Measurements from ENCODE around the gene JUP. TPM values are rescaled to one million over a fixed set of nuclear protein-coding genes. Genes with fewer than 3 reads are reported as not detected.

The JUP gene
- total and polyA plus RNA-seq, 2 donors from 2014 or later: 148 to 223 TPM

GRCh38 chr17:41812381-41813151 lies 26.1 kb upstream of the JUP start, which contains the start of gene FKBP10:
Gene FKBP10, plus strand, starts transcription at chr17:41813004. Its CDS starts 31 bp downstream, at chr17:41813035.
- Histone ChIP-seq H3K27me3 (ENCODE audit: control insufficient read depth, insufficient read depth, low read length) (no peaks in the 10 kb centered on the region), H3K9ac (ENCODE audit: low read length in 3 of 3) (peak within 1 kb of the TSS; percentile 25 to 58 (median 49)), H3K4me3 (ENCODE audit: low read length in 3 of 3) (peak within 1 kb of the TSS; percentile 59 to 84 (median 74)), H3K27ac (ENCODE audit: low read depth in 2 of 2, low read length in 2 of 2) (peak within 1 kb of the TSS in 1 of 2 donors; percentile 57), H3K4me1 (ENCODE audit: control insufficient read depth in 2 of 3, insufficient read depth in 2 of 3, low read depth in 1 of 3, low read length in 3 of 3) (peaks cover 0 to 21% (median 13%) of the 10 kb centered on the region in 3 donors), H3K9me3 (ENCODE audit: control insufficient read depth in 2 of 3, insufficient read depth in 1 of 3, low read length in 3 of 3) (no peaks in the 10 kb centered on the region), H3K36me3 (ENCODE audit: control insufficient read depth in 2 of 3, insufficient read depth in 3 of 3, low read length in 3 of 3) (no peaks in the 10 kb centered on the region)
- FAIRE-seq (no peak), DNase-seq (peak; percentile 87 to 98 (median 97))
- TF ChIP-seq CTCF (IDR thresholded peaks at IDR 0.05; ENCODE audit: borderline replicate concordance, extremely low read depth, insufficient read depth): no peak
- intact Hi-C loops (cut with DNase I): no loop called here

DNA sequence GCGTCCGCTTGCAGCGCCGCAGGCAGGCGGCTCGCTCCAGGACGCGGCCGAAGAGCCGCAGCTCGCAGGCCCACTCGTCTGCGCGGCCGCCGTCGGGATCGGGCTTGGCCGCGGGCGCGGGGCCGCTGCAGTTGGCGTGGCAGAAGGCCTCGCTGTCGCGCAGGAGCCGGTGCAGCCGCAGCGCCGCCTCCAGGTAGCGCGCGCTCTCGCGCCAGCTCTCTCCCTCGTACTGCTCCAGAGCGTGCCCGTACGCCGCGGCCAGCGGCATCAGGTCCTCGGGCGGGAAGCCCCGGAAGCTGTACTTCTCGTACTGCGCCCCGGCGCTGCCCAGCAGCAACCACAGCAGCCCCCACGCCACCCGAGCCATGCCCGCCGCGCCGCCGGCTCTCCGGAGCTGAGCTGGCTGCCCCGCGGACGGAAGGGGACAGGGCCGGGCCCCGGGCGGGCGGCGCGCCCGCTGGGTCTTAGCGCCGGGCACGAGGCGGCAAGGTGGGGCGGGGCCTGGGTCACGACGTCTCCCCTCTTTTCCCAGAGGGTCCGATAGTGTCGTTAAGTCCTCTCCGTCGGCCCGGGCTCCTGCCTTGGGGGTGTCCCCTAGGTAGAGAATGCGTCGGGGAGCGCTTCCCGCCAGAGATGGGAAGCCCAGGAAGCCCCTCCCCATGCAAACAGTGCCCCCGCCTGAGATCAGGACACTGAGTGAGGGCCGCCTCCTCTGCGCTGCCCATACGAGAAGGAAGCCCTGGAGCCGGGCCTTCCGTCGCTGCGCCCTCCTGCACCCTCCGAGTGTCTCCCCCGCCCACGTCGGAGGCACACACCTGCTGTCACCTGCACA lies 25.3 kb upstream of the JUP start, which contains the start of gene P3H4:
TSS of gene P3H4 (minus strand) at position 401 of the 832 bp plus-strand sequence. CDS start at position 367, 34 bp downstream.
- peaks cover 0 to 23% (median 13%) of the 10 kb centered on the region in 3 donors for H3K4me1 ChIP-seq (ENCODE audit: control insufficient read depth in 2 of 3, insufficient read depth in 2 of 3, low read depth in 1 of 3, low read length in 3 of 3)
- TF ChIP-seq CTCF (IDR thresholded peaks at IDR 0.05; ENCODE audit: borderline replicate concordance, extremely low read depth, insufficient read depth): peak; percentile 73
- FAIRE-seq: no peak
- no peaks in the 10 kb centered on the region for H3K27me3 ChIP-seq (ENCODE audit: control insufficient read depth, insufficient read depth, low read length)
- no peaks in the 10 kb centered on the region for H3K9me3 ChIP-seq (ENCODE audit: control insufficient read depth in 2 of 3, insufficient read depth in 1 of 3, low read length in 3 of 3)
- peak; percentile 87 to 93 (median 92) for DNase-seq
- H3K27ac ChIP-seq (ENCODE audit: low read depth in 2 of 2, low read length in 2 of 2): peak within 1 kb of the TSS; percentile 28 to 57
- intact Hi-C loops (cut with DNase I): no loop called here
- H3K4me3 ChIP-seq (ENCODE audit: low read length in 3 of 3): peak within 1 kb of the TSS; percentile 59 to 84 (median 74)
- H3K36me3 ChIP-seq (ENCODE audit: control insufficient read depth in 2 of 3, insufficient read depth in 3 of 3, low read length in 3 of 3): no peaks in the 10 kb centered on the region
- peak within 1 kb of the TSS; percentile 25 to 58 (median 49) for H3K9ac ChIP-seq (ENCODE audit: low read length in 3 of 3)

DNA sequence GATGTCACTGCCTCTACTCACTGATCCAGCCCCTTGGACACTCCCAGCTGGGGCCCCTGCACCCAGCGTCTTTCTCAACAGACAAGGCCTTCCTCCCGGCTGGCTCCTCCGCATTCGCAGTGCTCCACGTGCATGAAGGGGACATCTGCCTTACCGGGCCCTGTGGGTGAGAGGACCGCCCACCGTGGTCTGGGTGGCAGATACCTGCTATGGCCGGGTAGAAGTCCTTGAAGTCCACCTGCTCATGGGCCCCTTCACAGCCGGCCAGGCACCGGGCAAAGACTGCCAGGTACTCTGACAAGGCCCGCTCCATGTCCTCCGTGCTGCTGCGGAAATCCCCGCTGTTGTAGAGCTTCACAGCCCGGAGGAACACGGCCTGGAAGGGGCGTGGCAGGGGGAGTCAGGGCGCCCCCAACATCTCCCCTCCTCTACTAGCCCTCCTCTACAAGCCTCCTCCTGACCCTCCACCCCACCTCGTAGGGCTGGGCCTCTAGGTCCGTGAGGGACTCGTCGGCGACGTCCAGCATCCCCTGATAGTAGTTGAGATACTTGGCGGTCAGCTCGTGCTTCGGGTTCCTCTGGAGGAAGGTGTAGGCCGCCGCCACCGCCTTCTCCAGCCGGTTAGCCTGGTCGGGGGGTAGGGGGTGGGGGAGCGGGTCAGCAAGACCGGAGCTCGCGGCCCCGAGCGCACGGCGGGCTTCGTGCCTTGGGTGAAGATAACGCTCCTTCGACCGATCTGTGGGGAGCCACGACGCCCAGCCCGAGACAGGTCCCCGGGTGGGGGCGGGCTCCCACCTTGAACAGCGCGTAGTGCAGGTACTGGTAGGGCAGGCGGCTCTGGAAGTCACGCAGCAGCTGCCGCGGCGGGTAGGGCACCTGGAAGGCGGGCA lies 24.4 kb upstream of the JUP start:
- DNase-seq (peak in 3 of 5 donors; percentile 41 to 80 (median 77)), FAIRE-seq (no peak)
- no peak for TF ChIP-seq CTCF (IDR thresholded peaks at IDR 0.05; ENCODE audit: borderline replicate concordance, extremely low read depth, insufficient read depth)
- Histone ChIP-seq H3K27ac (ENCODE audit: low read depth in 2 of 2, low read length in 2 of 2) (peak overlapping the region; percentile 28 to 57), H3K9ac (ENCODE audit: low read length in 3 of 3) (peak overlapping the region in 2 of 3 donors; percentile 22 to 58), H3K36me3 (ENCODE audit: control insufficient read depth in 2 of 3, insufficient read depth in 3 of 3, low read length in 3 of 3) (no peaks in the 10 kb centered on the region), H3K4me1 (ENCODE audit: control insufficient read depth in 2 of 3, insufficient read depth in 2 of 3, low read depth in 1 of 3, low read length in 3 of 3) (peaks cover 0 to 23% (median 13%) of the 10 kb centered on the region in 3 donors), H3K4me3 (ENCODE audit: low read length in 3 of 3) (peak overlapping the region; percentile 54 to 74 (median 59)), H3K9me3 (ENCODE audit: control insufficient read depth in 2 of 3, insufficient read depth in 1 of 3, low read length in 3 of 3) (no peaks in the 10 kb centered on the region), H3K27me3 (ENCODE audit: control insufficient read depth, insufficient read depth, low read length) (no peaks in the 10 kb centered on the region)
- intact Hi-C loops (cut with DNase I): no loop called here

All from kidney (tissue), 14 donors.